IPS-18a (cell line): ENCODE data around the gene MAPK10.

Experiments used
- H3K27ac ChIP-seq: one replicate; pipeline ENCODE4 v1.5.1; 2013; ENCODE audit warnings: low read length
- H3K27me3 ChIP-seq: one replicate; pipeline ENCODE4 v1.6.1; 2013; ENCODE audit warnings: mild to moderate bottlenecking, low read length; ENCODE audit not compliant: control insufficient read depth, insufficient read depth
- H3K36me3 ChIP-seq: one replicate; pipeline ENCODE4 v1.6.1; 2013; ENCODE audit warnings: low read depth, low read length; ENCODE audit not compliant: control insufficient read depth
- H3K4me1 ChIP-seq: one replicate; pipeline ENCODE4 v1.6.1; 2013; ENCODE audit warnings: low read depth, low read length; ENCODE audit not compliant: control insufficient read depth
- H3K4me3 ChIP-seq: one replicate; pipeline ENCODE4 v1.5.1; 2013; ENCODE audit warnings: low read length
- H3K9ac ChIP-seq: one replicate; pipeline ENCODE4 v1.6.1; 2013; ENCODE audit warnings: mild to moderate bottlenecking, low read length, moderate library complexity
- H3K9me3 ChIP-seq: one replicate; pipeline ENCODE4 v1.6.1; 2013; ENCODE audit warnings: low read depth, low read length; ENCODE audit not compliant: control insufficient read depth

MAPK10 gene

GRCh38 chr4:86302830-86303229 is 57.0 kb downstream of the MAPK10 start:
- Histone ChIP-seq H3K4me1 (no peaks in the 10 kb centered on the region), H3K9ac (no peak overlapping the region), H3K36me3 (no peaks in the 10 kb centered on the region), H3K27ac (no peak overlapping the region), H3K9me3 (no peaks in the 10 kb centered on the region), H3K4me3 (no peak overlapping the region), H3K27me3 (no peaks in the 10 kb centered on the region)

GRCh38 chr4:86302251-86302650 is 57.6 kb downstream of the MAPK10 start:
- Histone ChIP-seq H3K27me3 (no peaks in the 10 kb centered on the region), H3K4me3 (no peak overlapping the region), H3K27ac (peak overlapping the region; percentile 56), H3K36me3 (no peaks in the 10 kb centered on the region), H3K4me1 (no peaks in the 10 kb centered on the region), H3K9me3 (no peaks in the 10 kb centered on the region), H3K9ac (no peak overlapping the region)

DNA sequence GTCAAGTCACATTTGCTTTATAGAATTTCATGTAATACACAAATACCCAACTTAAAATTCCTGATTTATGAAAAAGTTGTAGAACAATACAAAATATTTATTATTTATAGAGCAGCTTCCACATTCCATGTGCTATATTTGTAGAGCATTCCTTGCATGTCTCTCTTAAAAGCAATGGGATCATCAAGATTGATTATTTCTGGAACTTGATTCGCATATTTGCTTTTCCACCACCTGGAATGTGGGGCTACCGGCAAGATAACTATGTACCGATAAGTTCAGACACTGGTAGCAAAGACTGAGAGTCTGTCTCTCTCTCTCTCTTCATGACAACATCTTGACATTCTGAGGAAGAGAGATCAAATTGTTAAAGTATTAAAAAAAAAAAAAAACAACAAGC is 59.3 kb downstream of the MAPK10 start:
- no peaks in the 10 kb centered on the region for H3K27me3 ChIP-seq
- no peak overlapping the region for H3K4me3 ChIP-seq
- H3K9me3 ChIP-seq, result no peaks in the 10 kb centered on the region
- no peaks in the 10 kb centered on the region for H3K36me3 ChIP-seq
- H3K4me1 ChIP-seq, result no peaks in the 10 kb centered on the region
- no peak overlapping the region for H3K27ac ChIP-seq
- H3K9ac ChIP-seq, result no peak overlapping the region

GRCh38 chr4:86296865-86297264 is 63.0 kb downstream of the MAPK10 start:
- Histone ChIP-seq H3K4me1 (no peaks in the 10 kb centered on the region), H3K4me3 (no peak overlapping the region), H3K9me3 (no peaks in the 10 kb centered on the region), H3K27ac (no peak overlapping the region), H3K9ac (no peak overlapping the region), H3K36me3 (no peaks in the 10 kb centered on the region), H3K27me3 (no peaks in the 10 kb centered on the region)

- Histone ChIP-seq H3K9ac (no peak overlapping the region), H3K4me3 (no peak overlapping the region), H3K4me1 (no peaks in the 10 kb centered on the region), H3K36me3 (no peaks in the 10 kb centered on the region), H3K27me3 (no peaks in the 10 kb centered on the region), H3K27ac (no peak overlapping the region), H3K9me3 (no peaks in the 10 kb centered on the region)
Measured at GRCh38 chr4:86294883-86295282, 65.0 kb downstream of the MAPK10 start.

- no peaks in the 10 kb centered on the region for H3K36me3 ChIP-seq
- no peak overlapping the region for H3K9ac ChIP-seq
- no peak overlapping the region for H3K4me3 ChIP-seq
- H3K27me3 ChIP-seq, result no peaks in the 10 kb centered on the region
- H3K27ac ChIP-seq, result no peak overlapping the region
- no peaks in the 10 kb centered on the region for H3K4me1 ChIP-seq
- H3K9me3 ChIP-seq, result no peaks in the 10 kb centered on the region
Measured at GRCh38 chr4:86291180-86291579, 68.7 kb downstream of the MAPK10 start.

- Histone ChIP-seq H3K36me3 (no peaks in the 10 kb centered on the region), H3K9me3 (no peaks in the 10 kb centered on the region), H3K27me3 (no peaks in the 10 kb centered on the region), H3K4me1 (no peaks in the 10 kb centered on the region), H3K4me3 (no peak overlapping the region), H3K27ac (no peak overlapping the region), H3K9ac (no peak overlapping the region)
Measured at GRCh38 chr4:86286726-86287125, 73.1 kb downstream of the MAPK10 start.

DNA sequence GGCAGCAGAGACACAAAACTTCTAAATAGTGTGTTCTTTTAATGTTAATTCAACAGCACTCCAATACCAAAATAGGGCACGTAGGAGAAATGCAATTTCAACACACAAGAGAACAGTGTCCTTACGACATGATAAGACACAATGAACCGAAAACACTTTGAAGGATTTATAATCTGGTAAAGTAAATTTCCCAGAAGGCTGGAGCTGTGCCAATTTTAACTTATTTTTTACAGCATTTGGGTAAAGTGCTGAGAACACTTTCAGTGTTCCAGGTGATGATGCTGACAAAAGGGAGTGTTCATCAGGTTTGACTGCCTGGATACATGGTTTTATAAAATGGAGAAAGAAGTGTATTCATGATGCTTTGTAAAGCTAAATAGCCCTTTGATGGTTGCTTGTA is 76.5 kb downstream of the MAPK10 start:
- Histone ChIP-seq H3K9me3 (no peaks in the 10 kb centered on the region), H3K27me3 (no peaks in the 10 kb centered on the region), H3K4me3 (no peak overlapping the region), H3K36me3 (no peaks in the 10 kb centered on the region), H3K27ac (no peak overlapping the region), H3K9ac (no peak overlapping the region), H3K4me1 (peaks cover 4% of the 10 kb centered on the region)

DNA sequence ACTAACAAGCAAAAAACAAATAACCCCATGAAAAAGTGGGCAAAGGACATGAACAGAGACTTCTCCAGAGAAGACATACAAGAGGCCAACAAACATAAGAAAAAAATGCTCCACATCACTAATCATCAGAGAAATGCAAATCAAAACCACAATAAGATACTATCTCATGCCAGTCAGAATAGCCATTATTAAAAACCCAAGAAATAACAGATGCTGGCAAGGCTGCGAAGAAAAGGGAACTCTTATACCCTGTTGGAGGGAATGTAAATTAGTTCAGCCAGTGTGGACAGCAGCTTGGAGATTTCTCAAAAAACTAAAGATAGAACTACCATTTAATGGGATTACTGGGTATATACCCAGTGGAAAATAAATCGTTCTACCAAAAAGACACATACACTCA is 79.6 kb downstream of the MAPK10 start:
- Histone ChIP-seq H3K36me3 (no peaks in the 10 kb centered on the region), H3K4me1 (peaks cover 4% of the 10 kb centered on the region), H3K9ac (no peak overlapping the region), H3K27ac (no peak overlapping the region), H3K27me3 (no peaks in the 10 kb centered on the region), H3K4me3 (no peak overlapping the region), H3K9me3 (no peaks in the 10 kb centered on the region)

DNA sequence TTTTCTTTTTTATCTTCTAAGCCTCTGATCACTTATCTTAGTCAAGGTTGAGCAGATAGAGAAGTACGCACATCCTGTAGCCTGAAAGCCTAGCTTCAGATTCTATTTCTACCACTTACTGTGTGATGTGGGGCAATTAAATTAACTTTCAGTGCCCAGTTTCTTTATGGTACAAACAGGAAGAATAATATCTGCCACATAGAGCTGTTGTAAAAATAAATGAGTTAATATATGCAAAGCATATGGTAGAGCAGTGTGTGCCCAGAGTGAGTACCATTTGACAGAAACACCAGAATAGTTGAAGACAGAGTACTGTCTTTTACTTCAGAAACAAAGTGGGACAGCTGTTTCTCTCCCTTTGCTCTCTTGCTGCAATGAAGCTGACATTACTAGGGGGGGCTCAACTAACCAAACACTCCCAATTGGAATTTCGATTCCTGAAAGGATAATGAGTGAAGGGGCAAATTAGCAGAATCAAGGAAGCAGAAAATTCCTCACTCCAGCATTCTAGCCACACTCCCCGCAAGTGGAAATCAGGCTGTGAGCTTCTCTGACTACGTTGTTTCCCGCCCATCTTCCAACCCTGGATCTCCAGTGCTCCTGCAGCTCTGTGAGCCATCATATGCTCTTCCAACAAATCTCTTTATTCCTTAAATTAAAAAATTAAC is 80.4 kb downstream of the MAPK10 start:
- Histone ChIP-seq H3K36me3 (no peaks in the 10 kb centered on the region), H3K4me1 (peaks cover 4% of the 10 kb centered on the region), H3K27ac (no peak overlapping the region), H3K9me3 (no peaks in the 10 kb centered on the region), H3K27me3 (no peaks in the 10 kb centered on the region), H3K4me3 (no peak overlapping the region), H3K9ac (no peak overlapping the region)

GRCh38 chr4:86278126-86278525 is 81.7 kb downstream of the MAPK10 start:
- Histone ChIP-seq H3K27me3 (no peaks in the 10 kb centered on the region), H3K4me3 (no peak overlapping the region), H3K9ac (no peak overlapping the region), H3K4me1 (peaks cover 4% of the 10 kb centered on the region), H3K36me3 (no peaks in the 10 kb centered on the region), H3K9me3 (no peaks in the 10 kb centered on the region), H3K27ac (no peak overlapping the region)

- peaks cover 4% of the 10 kb centered on the region for H3K4me1 ChIP-seq
Measured at GRCh38 chr4:86274642-86275041, 85.2 kb downstream of the MAPK10 start.

More at GRCh38 chr4:86274642-86275041, 85.2 kb downstream of the MAPK10 start:
- Histone ChIP-seq H3K9ac (no peak overlapping the region), H3K9me3 (no peaks in the 10 kb centered on the region), H3K27ac (no peak overlapping the region), H3K36me3 (no peaks in the 10 kb centered on the region), H3K4me3 (no peak overlapping the region), H3K27me3 (no peaks in the 10 kb centered on the region)
